Measurements from ENCODE around the gene ANXA2. TPM values are rescaled to one million over a fixed set of nuclear protein-coding genes. Genes with fewer than 3 reads are reported as not detected.

The ANXA2 gene
- polyA plus RNA-seq, 1 donor (not counting 4 experiments of a cell fraction or from before 2014, with no cell fraction given), result 11,017 TPM

DNA sequence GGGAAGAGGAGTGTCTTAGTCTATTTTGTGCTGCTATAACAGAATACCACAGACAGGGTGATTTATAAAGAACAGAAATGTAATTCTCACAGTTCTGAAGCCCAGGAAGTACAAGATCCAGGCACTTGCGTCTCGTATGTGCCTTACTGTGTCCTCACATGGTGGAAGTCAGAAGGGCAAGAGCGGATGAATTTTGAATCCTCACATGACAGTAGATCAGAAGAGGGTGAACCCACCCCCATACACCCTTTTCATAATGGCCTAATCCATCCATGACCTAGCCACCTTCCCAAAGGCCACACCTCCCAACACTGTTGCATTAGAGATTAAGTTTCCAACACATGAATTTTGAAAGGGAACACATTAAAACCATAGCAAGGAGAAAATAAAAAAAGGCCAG lies 18.7 kb upstream of the ANXA2 start:
- dilution Hi-C loops (cut with MboI; ENCODE audit: extremely low pct_ligation_motif_present, low sequenced_read_pairs), result no loop called here
- Histone ChIP-seq H4K20me1 (ENCODE audit: control insufficient read depth, extremely low read depth, insufficient read depth, low read length) (no peaks in the 10 kb centered on the region), H3K4me3 (ENCODE audit: control insufficient read depth in 2 of 3, extremely low read depth in 1 of 3, insufficient read depth in 2 of 3, low read depth in 1 of 3, low read length in 3 of 3) (no peak overlapping the region), H3K4me1 (ENCODE audit: control insufficient read depth, extremely low read depth, insufficient read depth, low read length) (peaks cover 37% of the 10 kb centered on the region), H3K36me3 (ENCODE audit: control insufficient read depth in 2 of 2, extremely low read depth in 1 of 2, insufficient read depth in 2 of 2, low read length in 2 of 2) (no peaks in the 10 kb centered on the region), H3K27ac (ENCODE audit: control insufficient read depth, insufficient read depth, low read length) (no peak overlapping the region), H3K9me3 (ENCODE audit: control insufficient read depth, low read depth, low read length) (no peaks in the 10 kb centered on the region), H2AFZ (ENCODE audit: control insufficient read depth, low read length) (no peak overlapping the region), H3K27me3 (ENCODE audit: control insufficient read depth, extremely low read depth, insufficient read depth, low read length) (no peaks in the 10 kb centered on the region), H3K4me2 (ENCODE audit: control insufficient read depth, extremely low read depth, insufficient read depth, low read depth, low read length) (no peak overlapping the region), H3K79me2 (ENCODE audit: control insufficient read depth, insufficient read depth, low read length) (no peaks in the 10 kb centered on the region), H3K9me1 (ENCODE audit: control insufficient read depth, extremely low read depth, insufficient read depth, low read length) (no peaks in the 10 kb centered on the region), H3K9ac (ENCODE audit: control insufficient read depth, extremely low read depth, insufficient read depth, low read length) (no peak overlapping the region)
- TF ChIP-seq, protein P1, sequence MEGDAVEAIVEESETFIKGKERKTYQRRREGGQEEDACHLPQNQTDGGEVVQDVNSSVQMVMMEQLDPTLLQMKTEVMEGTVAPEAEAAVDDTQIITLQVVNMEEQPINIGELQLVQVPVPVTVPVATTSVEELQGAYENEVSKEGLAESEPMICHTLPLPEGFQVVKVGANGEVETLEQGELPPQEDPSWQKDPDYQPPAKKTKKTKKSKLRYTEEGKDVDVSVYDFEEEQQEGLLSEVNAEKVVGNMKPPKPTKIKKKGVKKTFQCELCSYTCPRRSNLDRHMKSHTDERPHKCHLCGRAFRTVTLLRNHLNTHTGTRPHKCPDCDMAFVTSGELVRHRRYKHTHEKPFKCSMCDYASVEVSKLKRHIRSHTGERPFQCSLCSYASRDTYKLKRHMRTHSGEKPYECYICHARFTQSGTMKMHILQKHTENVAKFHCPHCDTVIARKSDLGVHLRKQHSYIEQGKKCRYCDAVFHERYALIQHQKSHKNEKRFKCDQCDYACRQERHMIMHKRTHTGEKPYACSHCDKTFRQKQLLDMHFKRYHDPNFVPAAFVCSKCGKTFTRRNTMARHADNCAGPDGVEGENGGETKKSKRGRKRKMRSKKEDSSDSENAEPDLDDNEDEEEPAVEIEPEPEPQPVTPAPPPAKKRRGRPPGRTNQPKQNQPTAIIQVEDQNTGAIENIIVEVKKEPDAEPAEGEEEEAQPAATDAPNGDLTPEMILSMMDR (optimal IDR thresholded peaks at IDR 0.05 in 1 of 3, IDR thresholded peaks at IDR 0.05 in 1 of 3, conservative IDR thresholded peaks at IDR 0.05 in 1 of 3; ENCODE audit: extremely low read depth in 1 of 3, insufficient read depth in 2 of 3, low read length in 3 of 3), result no peak
- TF ChIP-seq EZH2 (IDR thresholded peaks at IDR 0.05; ENCODE audit: low read length), result no peak
- DNase-seq (ENCODE audit: low read depth, low spot score), result no peak
- FAIRE-seq, result no peak

DNA sequence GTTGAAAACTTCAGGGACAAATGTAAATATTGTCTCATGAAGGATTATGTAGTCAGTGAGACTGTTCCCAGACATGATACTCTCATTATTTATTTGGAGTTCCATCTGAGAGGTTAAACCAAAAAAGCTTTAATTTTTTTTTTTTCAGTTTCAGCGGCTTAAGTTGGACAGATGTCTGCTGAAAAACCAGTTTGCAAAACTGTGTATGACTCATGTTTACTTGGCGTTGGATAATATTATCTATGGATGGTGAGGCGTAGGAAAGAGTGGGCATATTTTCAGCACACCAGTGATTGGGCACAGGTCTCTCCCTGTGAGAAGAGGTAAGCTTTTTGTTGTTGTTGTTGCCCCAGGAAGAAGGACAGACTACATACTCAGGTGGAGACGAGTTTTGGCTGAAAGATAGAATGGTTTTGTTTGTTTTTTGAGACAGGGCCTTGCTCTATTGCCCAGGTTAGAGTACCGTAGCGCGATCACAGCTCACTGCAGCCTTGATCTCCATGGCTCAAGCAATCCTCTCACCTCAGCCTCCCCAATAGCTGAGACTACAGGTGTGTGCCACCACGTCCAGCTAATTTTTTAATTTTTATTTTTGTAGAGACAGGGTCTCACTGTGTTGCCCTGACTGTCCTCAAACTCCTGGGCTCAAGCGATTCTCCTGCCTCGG lies 16.4 kb upstream of the ANXA2 start:
- DNase-seq (ENCODE audit: low read depth, low spot score), result no peak
- Histone ChIP-seq H3K4me1 (ENCODE audit: control insufficient read depth, extremely low read depth, insufficient read depth, low read length) (peaks cover 19% of the 10 kb centered on the region), H3K27ac (ENCODE audit: control insufficient read depth, insufficient read depth, low read length) (peak overlapping the region; percentile 56), H3K27me3 (ENCODE audit: control insufficient read depth, extremely low read depth, insufficient read depth, low read length) (no peaks in the 10 kb centered on the region), H3K79me2 (ENCODE audit: control insufficient read depth, insufficient read depth, low read length) (no peaks in the 10 kb centered on the region), H3K4me3 (ENCODE audit: control insufficient read depth in 2 of 3, extremely low read depth in 1 of 3, insufficient read depth in 2 of 3, low read depth in 1 of 3, low read length in 3 of 3) (no peak overlapping the region), H3K9me3 (ENCODE audit: control insufficient read depth, low read depth, low read length) (no peaks in the 10 kb centered on the region), H3K4me2 (ENCODE audit: control insufficient read depth, extremely low read depth, insufficient read depth, low read depth, low read length) (peak overlapping the region; percentile 55), H3K9ac (ENCODE audit: control insufficient read depth, extremely low read depth, insufficient read depth, low read length) (peak overlapping the region; percentile 13), H2AFZ (ENCODE audit: control insufficient read depth, low read length) (no peak overlapping the region), H4K20me1 (ENCODE audit: control insufficient read depth, extremely low read depth, insufficient read depth, low read length) (no peaks in the 10 kb centered on the region), H3K9me1 (ENCODE audit: control insufficient read depth, extremely low read depth, insufficient read depth, low read length) (no peaks in the 10 kb centered on the region), H3K36me3 (ENCODE audit: control insufficient read depth in 2 of 2, extremely low read depth in 1 of 2, insufficient read depth in 2 of 2, low read length in 2 of 2) (no peaks in the 10 kb centered on the region)
- peak; percentile 67 for FAIRE-seq
- TF ChIP-seq, protein P1 (optimal IDR thresholded peaks at IDR 0.05 in 1 of 3, IDR thresholded peaks at IDR 0.05 in 1 of 3, conservative IDR thresholded peaks at IDR 0.05 in 1 of 3; ENCODE audit: extremely low read depth in 1 of 3, insufficient read depth in 2 of 3, low read length in 3 of 3), result no peak
- TF ChIP-seq EZH2 (IDR thresholded peaks at IDR 0.05; ENCODE audit: low read length), result no peak
- dilution Hi-C loops (cut with MboI; ENCODE audit: extremely low pct_ligation_motif_present, low sequenced_read_pairs), result no loop called here
